Stimulated activated naive B cell treated with anti-CD40 and anti-IgM and Interleukin-4, amounts not matched to agents 10 μg/mL and 1 μg/mL and 100 μg/mL, for 72 hours (primary cell): ENCODE data around the gene SERINC4.
A peak's percentile ranks its signal among the peaks of the same experiment; 100 is the strongest.
"Not testable (repeated sequence)": the region's sequence is repeated elsewhere in the genome, so short reads cannot be mapped to it uniquely, and the experiment has no call there.

Experiments
- ATAC-seq, 2 donors: fragments of 150-1000 bp; cut with Tn5 transposase; replicated peaks; 2 replicates each; pipeline ENCODE4 v1.10.0; 2021; ENCODE audit warnings: moderate library complexity in 1 of 2
- DNase-seq: peaks from one replicate; pipeline ENCODE4 v3.0.0; 2021
- H3K27ac Mint-ChIP-seq: one replicate; pipeline ENCODE4 v1.8.0; 2022; ENCODE audit warnings: mild to moderate bottlenecking, mixed read lengths
- H3K27me3 Mint-ChIP-seq, 2 donors: one replicate each; pipeline ENCODE4 v1.8.0; 2022; ENCODE audit warnings: mixed read lengths in 2 of 2
- H3K36me3 Mint-ChIP-seq, 2 donors: one replicate each; pipeline ENCODE4 v1.8.0; 2022; ENCODE audit warnings: mixed read lengths in 2 of 2, mild to moderate bottlenecking in 1 of 2
- H3K4me1 Mint-ChIP-seq, 2 donors: one replicate each; pipeline ENCODE4 v1.8.0; 2022; ENCODE audit warnings: mixed read lengths in 2 of 2, mild to moderate bottlenecking in 1 of 2
- H3K4me3 Mint-ChIP-seq, 2 donors: one replicate each; pipeline ENCODE4 v1.8.0; 2022; ENCODE audit warnings: mild to moderate bottlenecking in 2 of 2, mixed read lengths in 2 of 2, moderate library complexity in 1 of 2
- H3K9me3 Mint-ChIP-seq, 2 donors: one replicate each; pipeline ENCODE4 v1.8.0; 2022; ENCODE audit warnings: mixed read lengths in 2 of 2, mild to moderate bottlenecking in 1 of 2

The SERINC4 gene

GRCh38 chr15:43808960-43809678 lies 9.1 kb upstream of the SERINC4 start:
- Mint-ChIP-seq H3K27me3 (no peaks in the 10 kb centered on the region), H3K36me3 (peaks cover 38 to 49% of the 10 kb centered on the region in 2 donors), H3K27ac (peak overlapping the region; percentile 84), H3K4me3 (peak overlapping the region in 1 of 2 donors; percentile 21), H3K4me1 (peaks cover 13 to 23% of the 10 kb centered on the region in 2 donors), H3K9me3 (no peaks in the 10 kb centered on the region)
- DNase-seq (no peak), ATAC-seq (peak; percentile 97 to 98)

- H3K4me1 Mint-ChIP-seq: peaks cover 13 to 23% of the 10 kb centered on the region in 2 donors
- H3K9me3 Mint-ChIP-seq: no peaks in the 10 kb centered on the region
- H3K27ac Mint-ChIP-seq: no peak overlapping the region
- peaks cover 36 to 47% of the 10 kb centered on the region in 2 donors for H3K36me3 Mint-ChIP-seq
- DNase-seq: no peak
- H3K27me3 Mint-ChIP-seq: no peaks in the 10 kb centered on the region
- no peak overlapping the region for H3K4me3 Mint-ChIP-seq
- no peak for ATAC-seq
Measured at GRCh38 chr15:43808435-43808950, 8.5 kb upstream of the SERINC4 start.

DNA sequence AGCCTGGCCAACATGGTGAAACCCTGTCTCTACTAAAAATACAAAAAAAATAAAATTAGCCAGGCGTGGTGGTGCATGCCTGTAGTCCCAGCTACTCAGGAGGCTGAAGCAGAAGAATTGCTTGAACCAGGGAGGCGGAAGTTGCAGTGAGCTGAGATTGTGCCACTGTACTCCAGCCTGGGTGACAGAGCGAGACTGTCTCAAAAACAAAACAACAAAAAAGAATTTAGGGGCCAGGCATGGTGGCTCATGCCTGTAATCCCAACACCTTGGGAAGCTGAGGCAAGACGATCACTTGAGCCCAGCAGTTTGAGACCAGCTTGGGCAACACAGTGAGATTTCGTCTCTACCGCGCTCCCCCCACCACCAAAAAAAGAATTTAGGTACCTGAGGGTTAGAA lies 2.7 kb upstream of the SERINC4 start:
- not testable (repeated sequence) for DNase-seq, H3K4me3 Mint-ChIP-seq, ATAC-seq, H3K27ac Mint-ChIP-seq, H3K27me3 Mint-ChIP-seq, H3K9me3 Mint-ChIP-seq
- H3K4me1 Mint-ChIP-seq: peaks cover 25 to 40% of the 10 kb centered on the region in 2 donors
- peaks cover 54 to 67% of the 10 kb centered on the region in 2 donors for H3K36me3 Mint-ChIP-seq

DNA sequence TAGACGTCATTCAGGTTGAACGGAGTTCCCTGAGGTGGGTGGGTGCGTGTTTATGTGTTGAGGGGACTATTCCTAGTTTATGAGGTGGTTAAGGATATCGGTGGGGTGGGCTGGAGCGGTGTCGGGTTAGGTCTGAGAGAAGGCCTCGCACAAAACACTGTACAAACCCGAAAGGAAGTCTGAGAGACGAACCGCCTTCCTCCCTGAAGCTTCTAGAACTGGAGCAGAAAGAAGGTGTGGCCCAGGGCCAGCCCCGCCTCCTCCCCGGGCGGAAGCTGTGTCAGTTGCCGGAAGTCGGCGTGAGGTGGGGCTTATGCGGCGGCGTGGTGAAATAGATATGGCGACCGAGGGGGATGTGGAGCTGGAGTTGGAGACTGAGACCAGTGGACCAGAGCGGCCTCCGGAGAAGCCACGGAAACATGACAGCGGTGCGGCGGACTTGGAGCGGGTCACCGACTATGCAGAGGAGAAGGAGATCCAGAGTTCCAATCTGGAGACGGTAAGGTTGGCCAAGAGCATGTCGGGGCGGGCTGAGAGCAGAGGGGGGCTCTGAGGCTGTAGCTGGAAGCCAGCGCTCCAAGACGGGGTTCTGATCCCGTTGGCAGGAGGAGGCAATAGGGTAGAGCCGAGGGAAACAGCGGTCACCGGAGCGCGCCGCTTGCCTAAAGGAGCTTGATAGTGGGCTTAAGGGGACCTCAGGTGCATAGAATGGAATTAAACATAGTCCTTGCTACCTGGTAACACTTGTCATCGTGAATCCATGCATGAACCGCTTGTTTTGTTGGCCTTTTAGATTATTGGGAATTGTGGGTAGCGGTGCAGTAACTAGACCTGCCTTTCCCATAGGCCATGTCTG lies 494 bp upstream of the SERINC4 start, which contains the start of gene HYPK:
HYPK (plus strand) TSS at position 314 of the 856 bp plus-strand sequence; CDS start at position 338, 24 bp downstream.
- H3K9me3 Mint-ChIP-seq: peaks cover 0 to 1% of the 10 kb centered on the region in 2 donors
- H3K27me3 Mint-ChIP-seq: no peaks in the 10 kb centered on the region
- H3K27ac Mint-ChIP-seq: peak within 1 kb of the TSS; percentile 98
- ATAC-seq (peak; percentile 97 to 99), DNase-seq (peak; percentile 86)
- H3K4me3 Mint-ChIP-seq: peak within 1 kb of the TSS; percentile 94 to 97
- H3K36me3 Mint-ChIP-seq: peaks cover 49 to 65% of the 10 kb centered on the region in 2 donors
- H3K4me1 Mint-ChIP-seq: peaks cover 29 to 47% of the 10 kb centered on the region in 2 donors

DNA sequence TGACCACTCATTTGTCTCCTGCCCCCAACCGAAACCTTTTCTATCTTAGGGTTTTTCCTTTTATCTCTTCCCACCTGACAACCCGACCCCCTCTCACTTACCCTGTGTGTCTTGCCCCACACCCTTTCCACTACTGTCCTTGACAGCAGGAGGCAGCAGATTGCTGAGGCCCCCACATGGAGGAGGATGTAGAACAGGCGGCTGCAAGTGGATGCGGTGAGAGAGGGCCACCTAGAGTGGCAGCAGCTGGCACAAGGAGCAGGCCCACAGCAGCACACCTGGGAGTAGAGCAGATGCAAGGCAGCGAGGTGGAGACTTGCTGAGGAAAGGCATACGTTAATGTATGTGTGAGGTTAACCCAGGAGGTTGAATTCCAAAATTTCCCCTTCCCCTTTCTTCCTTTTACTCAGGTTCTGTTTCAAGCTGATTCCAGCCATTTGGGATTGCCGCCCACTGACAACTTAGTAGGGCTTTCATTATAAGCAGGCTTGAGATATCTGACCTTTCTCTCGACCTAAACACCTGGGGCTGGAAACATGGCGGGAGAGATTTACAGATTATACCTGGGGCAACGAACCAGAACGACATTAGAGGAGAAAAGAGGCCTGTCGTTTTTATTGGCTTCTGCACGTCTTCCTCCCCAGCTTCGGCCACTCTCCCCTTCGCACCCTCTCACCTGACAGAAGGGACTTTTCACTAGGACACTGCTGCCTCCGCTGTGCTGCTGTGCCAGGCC lies 643 bp downstream of the SERINC4 start:
- H3K27me3 Mint-ChIP-seq: no peaks in the 10 kb centered on the region
- no peak for DNase-seq
- H3K9me3 Mint-ChIP-seq: peaks cover 0 to 1% of the 10 kb centered on the region in 2 donors
- peaks cover 51 to 70% of the 10 kb centered on the region in 2 donors for H3K36me3 Mint-ChIP-seq
- H3K4me3 Mint-ChIP-seq: peak overlapping the region; percentile 62 to 94
- H3K27ac Mint-ChIP-seq: peak overlapping the region; percentile 98
- H3K4me1 Mint-ChIP-seq: peaks cover 36 to 58% of the 10 kb centered on the region in 2 donors
- peak in 1 of 2 donors; percentile 5 for ATAC-seq

- peak overlapping the region; percentile 53 for H3K27ac Mint-ChIP-seq
- H3K9me3 Mint-ChIP-seq: peaks cover 0 to 1% of the 10 kb centered on the region in 2 donors
- DNase-seq (no peak), ATAC-seq (no peak)
- peaks cover 62 to 85% of the 10 kb centered on the region in 2 donors for H3K36me3 Mint-ChIP-seq
- H3K4me3 Mint-ChIP-seq: no peak overlapping the region
- H3K27me3 Mint-ChIP-seq: no peaks in the 10 kb centered on the region
- peaks cover 43 to 69% of the 10 kb centered on the region in 2 donors for H3K4me1 Mint-ChIP-seq
Measured at GRCh38 chr15:43796566-43796965, 3.5 kb downstream of the SERINC4 start.

DNA sequence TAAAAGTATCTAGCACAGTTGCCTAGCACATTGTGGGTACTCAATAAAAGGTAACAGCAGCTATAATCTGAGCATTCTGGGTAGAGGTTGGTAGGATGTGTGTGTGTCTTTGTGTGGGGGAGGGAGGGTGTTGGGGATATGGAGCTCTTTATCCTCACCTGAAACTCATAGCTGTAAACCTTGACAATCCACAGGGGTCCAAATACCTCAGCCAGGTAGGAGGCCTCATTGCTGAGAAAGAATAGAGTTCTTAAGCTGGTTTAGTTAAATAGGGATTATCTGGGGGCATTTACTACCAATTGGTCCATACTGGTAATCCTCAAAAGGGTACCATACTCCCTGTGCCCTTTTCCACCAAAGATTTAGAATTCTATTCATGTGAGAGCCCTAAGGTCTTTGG lies 4.0 kb downstream of the SERINC4 start:
- peaks cover 45 to 69% of the 10 kb centered on the region in 2 donors for H3K4me1 Mint-ChIP-seq
- H3K36me3 Mint-ChIP-seq: peaks cover 57 to 79% of the 10 kb centered on the region in 2 donors
- no peaks in the 10 kb centered on the region for H3K27me3 Mint-ChIP-seq
- DNase-seq (no peak), ATAC-seq (no peak)
- no peak overlapping the region for H3K27ac Mint-ChIP-seq
- H3K4me3 Mint-ChIP-seq: no peak overlapping the region
- peaks cover 0 to 1% of the 10 kb centered on the region in 2 donors for H3K9me3 Mint-ChIP-seq

DNA sequence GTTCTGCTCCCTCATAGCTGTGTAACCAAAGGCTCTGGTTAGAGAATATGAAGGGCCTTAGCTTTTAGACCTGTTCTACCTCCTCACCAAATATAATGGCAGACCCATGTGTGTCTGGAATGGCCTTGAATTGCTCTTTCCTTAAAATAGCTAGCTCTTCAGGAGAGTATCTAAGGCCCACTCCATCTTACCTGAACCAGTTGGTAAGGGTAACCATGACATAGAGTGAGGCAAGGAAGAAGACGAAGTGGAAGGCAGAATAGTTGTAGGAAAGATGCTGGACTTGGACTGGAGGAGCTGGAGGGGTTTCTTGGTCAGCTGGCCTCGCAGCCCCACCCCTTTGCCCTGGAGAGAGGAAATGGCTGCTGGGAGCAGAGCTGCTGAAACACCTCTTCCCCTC lies 4.8 kb downstream of the SERINC4 start:
- Mint-ChIP-seq H3K4me1 (peaks cover 42 to 71% of the 10 kb centered on the region in 2 donors), H3K27me3 (no peaks in the 10 kb centered on the region), H3K9me3 (peaks cover 0 to 1% of the 10 kb centered on the region in 2 donors), H3K36me3 (peaks cover 52 to 72% of the 10 kb centered on the region in 2 donors), H3K27ac (no peak overlapping the region), H3K4me3 (no peak overlapping the region)
- ATAC-seq (no peak), DNase-seq (no peak)

DNA sequence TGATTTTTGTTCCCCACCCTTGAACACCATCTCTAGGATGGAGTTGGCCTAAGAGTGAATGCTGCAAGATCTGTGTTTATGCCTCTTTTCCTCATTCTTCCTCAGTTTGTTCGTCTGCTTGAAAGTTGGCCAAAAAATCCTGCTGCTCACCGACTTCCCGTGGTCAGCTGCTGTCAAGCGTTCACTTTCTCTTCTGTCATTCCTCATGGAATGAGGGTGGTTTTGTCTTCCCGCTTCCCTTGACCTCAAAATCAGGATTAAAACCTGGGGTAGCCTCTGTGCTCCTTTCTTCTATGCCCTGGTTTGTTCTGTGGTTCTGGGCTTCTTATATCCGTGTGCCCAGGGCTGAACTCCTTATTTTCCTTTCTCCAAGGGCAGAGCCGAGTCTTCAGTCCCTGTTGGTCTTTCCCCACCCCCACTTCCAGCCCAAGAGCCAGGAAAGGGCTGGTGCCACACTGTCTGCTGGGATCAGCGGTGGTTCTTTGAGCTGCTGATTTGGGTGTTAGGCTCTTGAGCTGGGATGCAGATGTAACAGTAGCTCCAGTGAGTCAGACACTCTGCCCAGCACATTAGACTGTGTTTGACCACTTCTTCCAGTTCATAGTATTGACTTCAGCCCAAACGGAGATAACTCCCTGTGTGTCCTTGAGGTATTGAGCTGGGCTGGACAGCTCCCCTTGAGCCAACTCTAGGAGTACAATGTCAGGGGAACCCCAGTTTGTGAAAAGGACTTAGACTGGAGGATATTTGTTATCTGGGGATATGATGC lies 5.6 kb downstream of the SERINC4 start:
- Mint-ChIP-seq H3K36me3 (peaks cover 44 to 64% of the 10 kb centered on the region in 2 donors), H3K4me1 (peaks cover 37 to 68% of the 10 kb centered on the region in 2 donors), H3K27me3 (no peaks in the 10 kb centered on the region), H3K9me3 (peaks cover 0 to 1% of the 10 kb centered on the region in 2 donors), H3K27ac (peak overlapping the region; percentile 78), H3K4me3 (peak overlapping the region; percentile 42 to 67)
- ATAC-seq (no peak), DNase-seq (no peak)

GRCh38 chr15:43793647-43794046 lies 6.4 kb downstream of the SERINC4 start:
- peak overlapping the region; percentile 98 to 99 for H3K4me3 Mint-ChIP-seq
- H3K27me3 Mint-ChIP-seq: no peaks in the 10 kb centered on the region
- H3K9me3 Mint-ChIP-seq: no peaks in the 10 kb centered on the region
- peak overlapping the region; percentile 100 for H3K27ac Mint-ChIP-seq
- ATAC-seq (no peak), DNase-seq (no peak)
- peaks cover 37 to 56% of the 10 kb centered on the region in 2 donors for H3K36me3 Mint-ChIP-seq
- H3K4me1 Mint-ChIP-seq: peaks cover 33 to 68% of the 10 kb centered on the region in 2 donors

- DNase-seq (peak; percentile 19), ATAC-seq (no peak)
- peaks cover 29 to 65% of the 10 kb centered on the region in 2 donors for H3K4me1 Mint-ChIP-seq
- no peaks in the 10 kb centered on the region for H3K27me3 Mint-ChIP-seq
- peaks cover 33 to 50% of the 10 kb centered on the region in 2 donors for H3K36me3 Mint-ChIP-seq
- H3K4me3 Mint-ChIP-seq: peak overlapping the region; percentile 98 to 99
- peak overlapping the region; percentile 100 for H3K27ac Mint-ChIP-seq
- no peaks in the 10 kb centered on the region for H3K9me3 Mint-ChIP-seq
Measured at GRCh38 chr15:43792761-43793476, 7.1 kb downstream of the SERINC4 start.

- H3K4me3 Mint-ChIP-seq: peak within 1 kb of the TSS; percentile 98 to 99
- ATAC-seq: peak; percentile 89 to 90
- H3K27me3 Mint-ChIP-seq: no peaks in the 10 kb centered on the region
- peak; percentile 99 for DNase-seq
- no peaks in the 10 kb centered on the region for H3K9me3 Mint-ChIP-seq
- peaks cover 30 to 46% of the 10 kb centered on the region in 2 donors for H3K36me3 Mint-ChIP-seq
- peak within 1 kb of the TSS; percentile 100 for H3K27ac Mint-ChIP-seq
- peaks cover 26 to 59% of the 10 kb centered on the region in 2 donors for H3K4me1 Mint-ChIP-seq
Measured at GRCh38 chr15:43791993-43792760, 7.8 kb downstream of the SERINC4 start, which contains the start of gene SERF2. Gene SERF2 (plus strand): TSS chr15:43792320. CDS start chr15:43792377, 57 bp downstream.
